Mesothelial cell of epicardium (in vitro differentiated cells): ENCODE data around the gene GAS2. TPM values are rescaled to one million over a fixed set of nuclear protein-coding genes. Genes with fewer than 3 reads are reported as not detected.
A peak's percentile ranks its signal among the peaks of the same experiment; 100 is the strongest.

Experiments
- DNase-seq, 2 experiments: peaks; one replicate each; pipeline ENCODE4 v3.0.0; 2021; ENCODE audit warnings: low spot score in 2 of 2; ENCODE audit not compliant: unreplicated experiment in 2 of 2
- H3K27ac Mint-ChIP-seq: 2 replicates; pipeline ENCODE4 v1.8.0; 2021; ENCODE audit warnings: mixed read lengths
- H3K27me3 Mint-ChIP-seq: 2 replicates; pipeline ENCODE4 v1.8.0; 2021; ENCODE audit warnings: low read depth, mixed read lengths
- H3K36me3 Mint-ChIP-seq: 2 replicates; pipeline ENCODE4 v1.8.0; 2021; ENCODE audit warnings: mixed read lengths
- H3K4me1 Mint-ChIP-seq: 2 replicates; pipeline ENCODE4 v1.8.0; 2021; ENCODE audit warnings: mixed read lengths
- H3K4me3 Mint-ChIP-seq: 2 replicates; pipeline ENCODE4 v1.8.0; 2021; ENCODE audit warnings: mild to moderate bottlenecking, moderate library complexity, mixed read lengths
- H3K9me3 Mint-ChIP-seq: 2 replicates; pipeline ENCODE4 v1.8.0; 2021; ENCODE audit warnings: mixed read lengths
- CTCF ChIP-seq: fragments of 200-600 bp; sonication (generic); IDR thresholded peaks from one replicate; pipeline ENCODE4 v1.5.0; 2021; ENCODE audit warnings: antibody characterized with exemption; ENCODE audit not compliant: unreplicated experiment
- total RNA-seq: library from RNA; stranded (reverse); gene quantifications from 3 replicates; pipeline ENCODE4 v1.2.1, GENCODE V29; 2021

Gene GAS2
- total RNA-seq, 1 donor from 2014 or later, result 17.8 TPM

- no peak overlapping the region for H3K4me3 Mint-ChIP-seq
- H3K27me3 Mint-ChIP-seq, result no peaks in the 10 kb centered on the region
- TF ChIP-seq CTCF, result no peak
- H3K4me1 Mint-ChIP-seq, result peaks cover 34% of the 10 kb centered on the region
- no peaks in the 10 kb centered on the region for H3K36me3 Mint-ChIP-seq
- no peak for DNase-seq
- no peak overlapping the region for H3K27ac Mint-ChIP-seq
- no peaks in the 10 kb centered on the region for H3K9me3 Mint-ChIP-seq
Measured at GRCh38 chr11:22730319-22730718, 63.9 kb downstream of the GAS2 start.

- no peak overlapping the region for H3K4me3 Mint-ChIP-seq
- no peaks in the 10 kb centered on the region for H3K36me3 Mint-ChIP-seq
- no peaks in the 10 kb centered on the region for H3K27me3 Mint-ChIP-seq
- H3K27ac Mint-ChIP-seq, result no peak overlapping the region
- DNase-seq, result no peak
- H3K4me1 Mint-ChIP-seq, result peaks cover 16% of the 10 kb centered on the region
- H3K9me3 Mint-ChIP-seq, result no peaks in the 10 kb centered on the region
- no peak for TF ChIP-seq CTCF
Measured at GRCh38 chr11:22732588-22732987, 66.2 kb downstream of the GAS2 start.

- H3K4me3 Mint-ChIP-seq, result no peak overlapping the region
- H3K4me1 Mint-ChIP-seq, result peaks cover 13% of the 10 kb centered on the region
- no peak for DNase-seq
- H3K27me3 Mint-ChIP-seq, result no peaks in the 10 kb centered on the region
- no peaks in the 10 kb centered on the region for H3K36me3 Mint-ChIP-seq
- no peak for TF ChIP-seq CTCF
- no peaks in the 10 kb centered on the region for H3K9me3 Mint-ChIP-seq
- H3K27ac Mint-ChIP-seq, result no peak overlapping the region
Measured at GRCh38 chr11:22733475-22734248, 67.3 kb downstream of the GAS2 start.

GRCh38 chr11:22734628-22735345 lies 68.4 kb downstream of the GAS2 start:
- no peak for TF ChIP-seq CTCF
- Mint-ChIP-seq H3K9me3 (no peaks in the 10 kb centered on the region), H3K4me1 (peaks cover 6% of the 10 kb centered on the region), H3K27ac (no peak overlapping the region), H3K27me3 (no peaks in the 10 kb centered on the region), H3K4me3 (no peak overlapping the region), H3K36me3 (no peaks in the 10 kb centered on the region)
- no peak for DNase-seq

- H3K9me3 Mint-ChIP-seq, result peaks cover 15% of the 10 kb centered on the region
- H3K36me3 Mint-ChIP-seq, result peaks cover 9% of the 10 kb centered on the region
- no peak overlapping the region for H3K4me3 Mint-ChIP-seq
- H3K4me1 Mint-ChIP-seq, result peaks cover 18% of the 10 kb centered on the region
- TF ChIP-seq CTCF, result no peak
- peak overlapping the region; percentile 27 for H3K27ac Mint-ChIP-seq
- DNase-seq, result no peak
- H3K27me3 Mint-ChIP-seq, result peaks cover 3% of the 10 kb centered on the region
Measured at GRCh38 chr11:22742157-22742613, 75.8 kb downstream of the GAS2 start.
